ENCODE measurements around the gene DHPS. TPM values are rescaled to one million over a fixed set of nuclear protein-coding genes. Genes with fewer than 3 reads are reported as not detected.

The DHPS gene
- total and polyA plus RNA-seq, 2 of the 13 experiments (the other 11 are each of a cell fraction or from before 2014, with no cell fraction given): 43.3 to 84.3 TPM

DNA sequence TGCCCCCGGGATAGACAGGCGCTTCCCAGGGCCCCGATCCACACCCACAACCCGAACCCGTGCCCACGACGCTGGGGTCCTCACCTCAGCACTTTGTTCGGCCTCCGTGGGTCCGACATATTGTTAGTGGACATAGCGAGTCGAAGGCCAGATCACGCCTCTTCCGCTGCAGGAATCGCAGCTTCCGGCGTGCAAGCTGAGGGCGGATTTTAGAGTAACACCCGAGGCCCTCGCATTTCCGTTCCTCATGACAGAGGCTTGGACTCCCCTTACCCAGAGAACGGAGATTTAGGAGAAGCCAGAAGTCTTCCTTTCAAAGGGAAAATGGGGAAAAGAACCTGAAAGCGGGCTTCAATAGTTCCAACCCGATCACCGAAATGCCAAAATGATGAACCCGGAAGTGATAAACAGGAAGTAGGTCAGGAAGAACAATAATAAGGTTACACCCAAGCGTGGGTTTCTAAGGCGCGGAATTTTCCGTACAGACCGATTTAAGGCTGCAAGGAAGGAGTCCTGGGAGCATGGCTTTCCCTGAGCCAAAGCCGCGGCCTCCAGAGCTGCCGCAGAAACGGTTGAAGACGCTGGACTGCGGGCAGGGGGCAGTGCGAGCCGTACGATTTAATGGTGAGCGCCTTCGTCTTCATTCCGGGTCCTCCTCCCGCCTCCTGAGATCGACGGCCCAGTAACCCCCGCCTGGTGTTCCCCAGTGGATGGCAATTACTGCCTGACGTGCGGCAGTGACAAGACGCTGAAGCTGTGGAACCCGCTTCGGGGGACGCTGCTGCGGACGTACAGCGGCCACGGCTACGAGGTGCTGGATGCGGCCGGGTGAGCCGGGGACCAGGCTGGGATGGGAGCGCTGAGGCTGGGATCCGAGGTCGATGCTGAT, 12.2 kb downstream of the DHPS start (continued):
- 0 out of 2 replicates have a peak, but pooled peaks have one; percentile 46 for TF ChIP-seq ZNF264 (CRISPR knock-in tag; IDR thresholded peaks at IDR 0.05)
- no peak; the same call in 1 of the 2 replicates for TF ChIP-seq ZNF160 (CRISPR knock-in tag; IDR thresholded peaks at IDR 0.05)
- 0 out of 2 replicates have a peak, but pooled peaks have one; percentile 11 for TF ChIP-seq BCL6 (CRISPR knock-in tag; IDR thresholded peaks at IDR 0.05)
- TF ChIP-seq, protein P1, sequence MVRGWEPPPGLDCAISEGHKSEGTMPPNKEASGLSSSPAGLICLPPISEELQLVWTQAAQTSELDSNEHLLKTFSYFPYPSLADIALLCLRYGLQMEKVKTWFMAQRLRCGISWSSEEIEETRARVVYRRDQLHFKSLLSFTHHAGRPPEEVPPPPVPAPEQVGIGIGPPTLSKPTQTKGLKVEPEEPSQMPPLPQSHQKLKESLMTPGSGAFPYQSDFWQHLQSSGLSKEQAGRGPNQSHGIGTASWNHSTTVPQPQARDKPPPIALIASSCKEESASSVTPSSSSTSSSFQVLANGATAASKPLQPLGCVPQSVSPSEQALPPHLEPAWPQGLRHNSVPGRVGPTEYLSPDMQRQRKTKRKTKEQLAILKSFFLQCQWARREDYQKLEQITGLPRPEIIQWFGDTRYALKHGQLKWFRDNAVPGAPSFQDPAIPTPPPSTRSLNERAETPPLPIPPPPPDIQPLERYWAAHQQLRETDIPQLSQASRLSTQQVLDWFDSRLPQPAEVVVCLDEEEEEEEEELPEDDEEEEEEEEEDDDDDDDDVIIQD (CRISPR knock-in tag; IDR thresholded peaks at IDR 0.05; ENCODE audit: low read depth): no peak
- 0 out of 2 replicates have a peak, but pooled peaks have one; percentile 60 for TF ChIP-seq ZNF256 (CRISPR knock-in tag; conservative IDR thresholded peaks at IDR 0.05)
- TF ChIP-seq, protein P2, sequence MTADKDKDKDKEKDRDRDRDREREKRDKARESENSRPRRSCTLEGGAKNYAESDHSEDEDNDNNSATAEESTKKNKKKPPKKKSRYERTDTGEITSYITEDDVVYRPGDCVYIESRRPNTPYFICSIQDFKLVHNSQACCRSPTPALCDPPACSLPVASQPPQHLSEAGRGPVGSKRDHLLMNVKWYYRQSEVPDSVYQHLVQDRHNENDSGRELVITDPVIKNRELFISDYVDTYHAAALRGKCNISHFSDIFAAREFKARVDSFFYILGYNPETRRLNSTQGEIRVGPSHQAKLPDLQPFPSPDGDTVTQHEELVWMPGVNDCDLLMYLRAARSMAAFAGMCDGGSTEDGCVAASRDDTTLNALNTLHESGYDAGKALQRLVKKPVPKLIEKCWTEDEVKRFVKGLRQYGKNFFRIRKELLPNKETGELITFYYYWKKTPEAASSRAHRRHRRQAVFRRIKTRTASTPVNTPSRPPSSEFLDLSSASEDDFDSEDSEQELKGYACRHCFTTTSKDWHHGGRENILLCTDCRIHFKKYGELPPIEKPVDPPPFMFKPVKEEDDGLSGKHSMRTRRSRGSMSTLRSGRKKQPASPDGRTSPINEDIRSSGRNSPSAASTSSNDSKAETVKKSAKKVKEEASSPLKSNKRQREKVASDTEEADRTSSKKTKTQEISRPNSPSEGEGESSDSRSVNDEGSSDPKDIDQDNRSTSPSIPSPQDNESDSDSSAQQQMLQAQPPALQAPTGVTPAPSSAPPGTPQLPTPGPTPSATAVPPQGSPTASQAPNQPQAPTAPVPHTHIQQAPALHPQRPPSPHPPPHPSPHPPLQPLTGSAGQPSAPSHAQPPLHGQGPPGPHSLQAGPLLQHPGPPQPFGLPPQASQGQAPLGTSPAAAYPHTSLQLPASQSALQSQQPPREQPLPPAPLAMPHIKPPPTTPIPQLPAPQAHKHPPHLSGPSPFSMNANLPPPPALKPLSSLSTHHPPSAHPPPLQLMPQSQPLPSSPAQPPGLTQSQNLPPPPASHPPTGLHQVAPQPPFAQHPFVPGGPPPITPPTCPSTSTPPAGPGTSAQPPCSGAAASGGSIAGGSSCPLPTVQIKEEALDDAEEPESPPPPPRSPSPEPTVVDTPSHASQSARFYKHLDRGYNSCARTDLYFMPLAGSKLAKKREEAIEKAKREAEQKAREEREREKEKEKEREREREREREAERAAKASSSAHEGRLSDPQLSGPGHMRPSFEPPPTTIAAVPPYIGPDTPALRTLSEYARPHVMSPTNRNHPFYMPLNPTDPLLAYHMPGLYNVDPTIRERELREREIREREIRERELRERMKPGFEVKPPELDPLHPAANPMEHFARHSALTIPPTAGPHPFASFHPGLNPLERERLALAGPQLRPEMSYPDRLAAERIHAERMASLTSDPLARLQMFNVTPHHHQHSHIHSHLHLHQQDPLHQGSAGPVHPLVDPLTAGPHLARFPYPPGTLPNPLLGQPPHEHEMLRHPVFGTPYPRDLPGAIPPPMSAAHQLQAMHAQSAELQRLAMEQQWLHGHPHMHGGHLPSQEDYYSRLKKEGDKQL (CRISPR knock-in tag; IDR thresholded peaks at IDR 0.05; ENCODE audit: low read depth): no peak
- TF ChIP-seq, protein P3, sequence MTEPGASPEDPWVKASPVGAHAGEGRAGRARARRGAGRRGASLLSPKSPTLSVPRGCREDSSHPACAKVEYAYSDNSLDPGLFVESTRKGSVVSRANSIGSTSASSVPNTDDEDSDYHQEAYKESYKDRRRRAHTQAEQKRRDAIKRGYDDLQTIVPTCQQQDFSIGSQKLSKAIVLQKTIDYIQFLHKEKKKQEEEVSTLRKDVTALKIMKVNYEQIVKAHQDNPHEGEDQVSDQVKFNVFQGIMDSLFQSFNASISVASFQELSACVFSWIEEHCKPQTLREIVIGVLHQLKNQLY (CRISPR knock-in tag; IDR thresholded peaks at IDR 0.05): no peak
- TF ChIP-seq, protein P4, sequence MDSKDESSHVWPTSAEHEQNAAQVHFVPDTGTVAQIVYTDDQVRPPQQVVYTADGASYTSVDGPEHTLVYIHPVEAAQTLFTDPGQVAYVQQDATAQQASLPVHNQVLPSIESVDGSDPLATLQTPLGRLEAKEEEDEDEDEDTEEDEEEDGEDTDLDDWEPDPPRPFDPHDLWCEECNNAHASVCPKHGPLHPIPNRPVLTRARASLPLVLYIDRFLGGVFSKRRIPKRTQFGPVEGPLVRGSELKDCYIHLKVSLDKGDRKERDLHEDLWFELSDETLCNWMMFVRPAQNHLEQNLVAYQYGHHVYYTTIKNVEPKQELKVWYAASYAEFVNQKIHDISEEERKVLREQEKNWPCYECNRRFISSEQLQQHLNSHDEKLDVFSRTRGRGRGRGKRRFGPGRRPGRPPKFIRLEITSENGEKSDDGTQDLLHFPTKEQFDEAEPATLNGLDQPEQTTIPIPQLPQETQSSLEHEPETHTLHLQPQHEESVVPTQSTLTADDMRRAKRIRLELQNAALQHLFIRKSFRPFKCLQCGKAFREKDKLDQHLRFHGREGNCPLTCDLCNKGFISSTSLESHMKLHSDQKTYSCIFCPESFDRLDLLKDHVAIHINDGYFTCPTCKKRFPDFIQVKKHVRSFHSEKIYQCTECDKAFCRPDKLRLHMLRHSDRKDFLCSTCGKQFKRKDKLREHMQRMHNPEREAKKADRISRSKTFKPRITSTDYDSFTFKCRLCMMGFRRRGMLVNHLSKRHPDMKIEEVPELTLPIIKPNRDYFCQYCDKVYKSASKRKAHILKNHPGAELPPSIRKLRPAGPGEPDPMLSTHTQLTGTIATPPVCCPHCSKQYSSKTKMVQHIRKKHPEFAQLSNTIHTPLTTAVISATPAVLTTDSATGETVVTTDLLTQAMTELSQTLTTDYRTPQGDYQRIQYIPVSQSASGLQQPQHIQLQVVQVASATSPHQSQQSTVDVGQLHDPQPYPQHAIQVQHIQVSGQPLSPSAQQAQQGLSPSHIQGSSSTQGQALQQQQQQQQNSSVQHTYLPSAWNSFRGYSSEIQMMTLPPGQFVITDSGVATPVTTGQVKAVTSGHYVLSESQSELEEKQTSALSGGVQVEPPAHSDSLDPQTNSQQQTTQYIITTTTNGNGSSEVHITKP (CRISPR knock-in tag; IDR thresholded peaks at IDR 0.05; ENCODE audit: low read depth): no peak
- TF ChIP-seq, protein P5, sequence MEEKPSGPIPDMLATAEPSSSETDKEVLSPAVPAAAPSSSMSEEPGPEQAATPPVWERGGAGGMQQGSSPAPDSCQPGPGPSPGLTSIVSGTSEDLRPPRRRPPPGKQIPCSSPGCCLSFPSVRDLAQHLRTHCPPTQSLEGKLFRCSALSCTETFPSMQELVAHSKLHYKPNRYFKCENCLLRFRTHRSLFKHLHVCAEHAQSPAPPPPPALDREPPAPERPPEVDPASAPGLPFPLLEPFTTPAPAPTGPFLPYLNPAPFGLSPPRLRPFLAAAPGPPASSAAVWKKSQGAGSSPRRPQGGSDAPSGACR (CRISPR knock-in tag; IDR thresholded peaks at IDR 0.05): peak; percentile 66; the same call in 1 of the 2 replicates
- peak; percentile 49; the same call in 1 of the 2 replicates for TF ChIP-seq ZNF768 (CRISPR knock-in tag; IDR thresholded peaks at IDR 0.05)
- TF ChIP-seq, protein P6, sequence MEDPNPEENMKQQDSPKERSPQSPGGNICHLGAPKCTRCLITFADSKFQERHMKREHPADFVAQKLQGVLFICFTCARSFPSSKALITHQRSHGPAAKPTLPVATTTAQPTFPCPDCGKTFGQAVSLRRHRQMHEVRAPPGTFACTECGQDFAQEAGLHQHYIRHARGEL (CRISPR knock-in tag; IDR thresholded peaks at IDR 0.05): 0 out of 2 replicates have a peak, but pooled peaks have one; percentile 44
- TF ChIP-seq, protein P7, sequence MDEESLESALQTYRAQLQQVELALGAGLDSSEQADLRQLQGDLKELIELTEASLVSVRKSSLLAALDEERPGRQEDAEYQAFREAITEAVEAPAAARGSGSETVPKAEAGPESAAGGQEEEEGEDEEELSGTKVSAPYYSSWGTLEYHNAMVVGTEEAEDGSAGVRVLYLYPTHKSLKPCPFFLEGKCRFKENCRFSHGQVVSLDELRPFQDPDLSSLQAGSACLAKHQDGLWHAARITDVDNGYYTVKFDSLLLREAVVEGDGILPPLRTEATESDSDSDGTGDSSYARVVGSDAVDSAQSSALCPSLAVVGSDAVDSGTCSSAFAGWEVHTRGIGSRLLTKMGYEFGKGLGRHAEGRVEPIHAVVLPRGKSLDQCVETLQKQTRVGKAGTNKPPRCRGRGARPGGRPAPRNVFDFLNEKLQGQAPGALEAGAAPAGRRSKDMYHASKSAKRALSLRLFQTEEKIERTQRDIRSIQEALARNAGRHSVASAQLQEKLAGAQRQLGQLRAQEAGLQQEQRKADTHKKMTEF (CRISPR knock-in tag; IDR thresholded peaks at IDR 0.05): peak; percentile 81; the same call in 1 of the 2 replicates
